Muscle layer of duodenum (tissue), 2 donors: Measurements from ENCODE around the gene PPT1.

Experiments used
- H3K27ac ChIP-seq: one replicate; pipeline ENCODE4 v1.7.0; 2013; ENCODE audit warnings: mild to moderate bottlenecking, low read length
- H3K27me3 ChIP-seq: one replicate; pipeline ENCODE4 v1.7.0; 2013; ENCODE audit warnings: low read depth, mild to moderate bottlenecking, control low read depth, low read length
- H3K36me3 ChIP-seq, 2 donors: one replicate each; pipeline ENCODE4 v1.7.0; 2013; ENCODE audit warnings: low read length in 2 of 2, control low read depth in 1 of 2, mild to moderate bottlenecking in 1 of 2; ENCODE audit not compliant: insufficient read depth in 2 of 2, control insufficient read depth in 1 of 2
- H3K4me1 ChIP-seq, 2 donors: one replicate each; pipeline ENCODE4 v1.7.0; 2013; ENCODE audit warnings: low read length in 2 of 2, mild to moderate bottlenecking in 2 of 2, control low read depth in 1 of 2, moderate library complexity in 1 of 2; ENCODE audit not compliant: insufficient read depth in 2 of 2, control insufficient read depth in 1 of 2
- H3K4me3 ChIP-seq, 2 donors: one replicate each; pipeline ENCODE4 v1.7.0; 2013; ENCODE audit warnings: low read length in 2 of 2, low read depth in 1 of 2, mild to moderate bottlenecking in 1 of 2
- H3K9me3 ChIP-seq, 2 donors: one replicate each; pipeline ENCODE4 v1.7.0; 2013; ENCODE audit warnings: low read length in 2 of 2, control low read depth in 1 of 2, mild to moderate bottlenecking in 1 of 2; ENCODE audit not compliant: control insufficient read depth in 1 of 2
- donor health status: healthy.

PPT1 gene

GRCh38 chr1:40064797-40065499 lies 32.1 kb downstream of the PPT1 start:
- H3K27me3 ChIP-seq, result no peaks in the 10 kb centered on the region
- H3K4me1 ChIP-seq, result peaks cover 3 to 18% of the 10 kb centered on the region in 2 donors
- no peaks in the 10 kb centered on the region for H3K9me3 ChIP-seq
- H3K36me3 ChIP-seq, result peaks cover 72 to 82% of the 10 kb centered on the region in 2 donors
- peak overlapping the region; percentile 47 for H3K27ac ChIP-seq
- H3K4me3 ChIP-seq, result no peak overlapping the region

DNA sequence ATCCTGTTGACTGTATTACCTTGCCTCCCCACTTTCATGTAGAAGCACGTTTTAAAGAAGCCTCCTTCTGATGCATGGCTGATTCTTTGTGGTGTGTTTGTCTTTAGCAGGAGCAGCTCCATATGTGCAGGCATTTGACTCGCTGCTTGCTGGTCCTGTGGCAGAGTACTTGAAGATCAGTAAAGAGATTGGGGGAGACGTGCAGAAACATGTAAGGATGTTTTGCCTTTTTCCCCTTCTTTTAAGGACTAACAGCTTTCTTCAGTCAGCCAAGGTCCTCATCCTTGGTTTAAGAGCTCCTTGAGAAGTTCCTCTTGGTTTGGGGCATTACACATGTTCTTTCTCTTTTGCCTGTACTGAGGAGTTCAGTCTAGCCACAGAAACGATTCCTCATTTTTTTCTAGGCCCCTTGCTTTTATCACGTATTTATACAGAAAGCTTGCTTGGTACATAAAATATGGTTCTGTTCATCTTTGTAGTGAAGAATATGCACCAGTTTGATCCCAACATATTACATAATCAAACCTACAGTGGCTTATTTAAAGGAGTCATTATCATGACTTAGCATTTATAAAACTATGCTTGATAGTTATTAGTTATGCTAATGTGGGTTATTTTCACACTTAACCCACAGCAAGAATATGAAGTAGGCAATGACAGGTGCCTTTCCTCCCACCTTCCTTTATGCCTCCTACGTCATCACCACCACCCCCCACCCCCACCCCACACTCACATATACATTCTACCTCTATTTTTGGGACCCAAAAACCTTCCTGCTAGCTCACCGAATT lies 36.9 kb downstream of the PPT1 start:
- peak overlapping the region in 1 of 2 donors; percentile 14 for H3K4me3 ChIP-seq
- peaks cover 40 to 48% of the 10 kb centered on the region in 2 donors for H3K36me3 ChIP-seq
- H3K9me3 ChIP-seq, result no peaks in the 10 kb centered on the region
- peaks cover 22 to 55% of the 10 kb centered on the region in 2 donors for H3K4me1 ChIP-seq
- no peaks in the 10 kb centered on the region for H3K27me3 ChIP-seq
- peak overlapping the region; percentile 62 for H3K27ac ChIP-seq

- peaks cover 37 to 41% of the 10 kb centered on the region in 2 donors for H3K36me3 ChIP-seq
- H3K4me1 ChIP-seq, result peaks cover 22 to 57% of the 10 kb centered on the region in 2 donors
- H3K4me3 ChIP-seq, result peak overlapping the region in 1 of 2 donors; percentile 14
Observed at GRCh38 chr1:40059338-40059959, 37.6 kb downstream of the PPT1 start.

DNA sequence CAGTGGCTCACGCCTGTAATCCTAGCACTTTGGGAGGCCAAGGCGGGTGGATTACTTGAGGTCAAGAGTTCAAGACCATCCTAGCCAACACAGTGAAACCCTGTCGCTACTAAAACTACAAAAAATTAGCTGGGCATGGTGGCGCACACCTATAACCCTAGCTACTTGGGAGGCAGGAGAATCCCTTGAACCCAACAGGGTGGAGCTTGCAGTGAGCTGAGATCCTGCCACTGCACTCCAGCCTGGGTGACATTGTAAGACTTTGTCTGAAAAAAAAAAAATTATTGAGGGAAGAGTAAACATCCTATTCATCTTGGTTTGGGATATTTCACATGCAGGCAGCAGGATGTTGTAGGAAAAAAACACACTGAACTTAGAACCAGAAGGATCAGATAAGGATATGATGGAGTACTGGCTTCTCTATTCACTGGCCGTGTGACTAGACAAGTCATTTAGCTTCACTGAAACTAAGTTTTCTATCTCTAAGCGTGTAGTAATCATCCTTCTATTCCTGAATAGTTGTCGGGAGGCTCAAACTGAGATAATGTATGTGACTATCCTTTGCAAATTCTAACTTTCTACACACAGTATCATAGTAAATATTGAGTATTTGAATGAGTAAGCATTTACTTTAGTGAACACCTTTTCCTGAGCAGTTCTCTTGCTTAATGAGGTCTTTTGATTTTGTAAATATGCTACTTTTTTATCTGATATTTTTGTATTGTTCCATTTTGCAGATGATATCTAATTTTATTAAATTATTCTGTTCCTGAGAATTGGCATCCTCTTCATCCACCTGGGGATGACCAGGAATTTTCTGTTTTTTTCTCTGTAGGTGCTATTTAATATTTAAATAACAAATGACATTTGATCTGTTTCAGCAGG lies 38.4 kb downstream of the PPT1 start:
- no peaks in the 10 kb centered on the region for H3K27me3 ChIP-seq
- H3K36me3 ChIP-seq, result peaks cover 29 to 33% of the 10 kb centered on the region in 2 donors
- H3K4me3 ChIP-seq, result peak overlapping the region in 1 of 2 donors; percentile 14
- peak overlapping the region; percentile 2 for H3K27ac ChIP-seq
- H3K9me3 ChIP-seq, result no peaks in the 10 kb centered on the region
- H3K4me1 ChIP-seq, result peaks cover 22 to 61% of the 10 kb centered on the region in 2 donors

More at GRCh38 chr1:40059338-40059959, 37.6 kb downstream of the PPT1 start:
- no peaks in the 10 kb centered on the region for H3K9me3 ChIP-seq
- peak overlapping the region; percentile 62 for H3K27ac ChIP-seq
- no peaks in the 10 kb centered on the region for H3K27me3 ChIP-seq

DNA sequence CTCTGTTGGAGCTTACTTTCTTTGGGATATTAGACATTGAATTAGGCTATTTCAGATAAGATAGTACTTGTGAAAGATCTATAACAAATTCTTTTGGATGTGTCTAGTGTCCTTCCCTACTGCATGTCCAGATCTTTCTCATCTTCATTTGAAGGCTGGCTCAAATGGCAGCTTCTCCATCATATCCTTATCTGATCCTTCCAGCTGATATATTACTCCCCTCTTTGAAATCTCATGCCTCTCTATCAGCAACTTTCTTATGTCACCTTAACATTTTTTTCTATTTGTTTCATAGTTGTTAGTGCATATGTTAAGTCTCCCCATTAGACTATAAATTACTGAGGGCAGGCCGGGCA lies 39.0 kb downstream of the PPT1 start:
- H3K9me3 ChIP-seq, result no peaks in the 10 kb centered on the region

GRCh38 chr1:40057310-40058030 lies 39.6 kb downstream of the PPT1 start:
- Histone ChIP-seq H3K27me3 (no peaks in the 10 kb centered on the region), H3K4me3 (no peak overlapping the region), H3K4me1 (peaks cover 22 to 73% of the 10 kb centered on the region in 2 donors), H3K9me3 (no peaks in the 10 kb centered on the region), H3K36me3 (peaks cover 25 to 30% of the 10 kb centered on the region in 2 donors), H3K27ac (no peak overlapping the region)

More for the DNA sequence above, 39.0 kb downstream of the PPT1 start:
- H3K27me3 ChIP-seq, result no peaks in the 10 kb centered on the region
- H3K4me3 ChIP-seq, result no peak overlapping the region
- H3K36me3 ChIP-seq, result peaks cover 25 to 30% of the 10 kb centered on the region in 2 donors
- H3K4me1 ChIP-seq, result peaks cover 22 to 67% of the 10 kb centered on the region in 2 donors
- no peak overlapping the region for H3K27ac ChIP-seq

GRCh38 chr1:40056519-40057309 lies 40.3 kb downstream of the PPT1 start:
- no peak overlapping the region for H3K27ac ChIP-seq
- peaks cover 19 to 25% of the 10 kb centered on the region in 2 donors for H3K36me3 ChIP-seq
- H3K4me1 ChIP-seq, result peaks cover 22 to 78% of the 10 kb centered on the region in 2 donors

GRCh38 chr1:40053138-40053887 lies 43.7 kb downstream of the PPT1 start:
- no peak overlapping the region for H3K27ac ChIP-seq
- peaks cover 4 to 77% of the 10 kb centered on the region in 2 donors for H3K4me1 ChIP-seq
- H3K4me3 ChIP-seq, result no peak overlapping the region
- H3K9me3 ChIP-seq, result no peaks in the 10 kb centered on the region
- no peaks in the 10 kb centered on the region for H3K27me3 ChIP-seq
- peaks cover 3 to 14% of the 10 kb centered on the region in 2 donors for H3K36me3 ChIP-seq

More at GRCh38 chr1:40056519-40057309, 40.3 kb downstream of the PPT1 start:
- Histone ChIP-seq H3K9me3 (no peaks in the 10 kb centered on the region), H3K4me3 (no peak overlapping the region), H3K27me3 (no peaks in the 10 kb centered on the region)

- Histone ChIP-seq H3K4me3 (no peak overlapping the region), H3K36me3 (peaks cover 3 to 8% of the 10 kb centered on the region in 2 donors), H3K27me3 (no peaks in the 10 kb centered on the region), H3K4me1 (peaks cover 0 to 75% of the 10 kb centered on the region in 2 donors), H3K9me3 (no peaks in the 10 kb centered on the region), H3K27ac (peak overlapping the region; percentile 43)
Observed at GRCh38 chr1:40050863-40051262, 46.2 kb downstream of the PPT1 start.
